Tibial nerve (tissue), 4 donors: Measurements from ENCODE around the gene ALKBH1. TPM values are rescaled to one million over a fixed set of nuclear protein-coding genes. Genes with fewer than 3 reads are reported as not detected.

Source experiments
- DNase-seq, 2 donors: peaks; one replicate each; pipeline ENCODE4 v3.0.0-alpha.2; 2019; ENCODE audit warnings: low spot score in 2 of 2
- H3K27ac ChIP-seq, 4 donors: fragments of 200-600 bp; sonication (generic) in 3 of 4; one replicate each; pipeline ENCODE4 v1.5.1; 2017 to 2019; ENCODE audit warnings: mild to moderate bottlenecking in 1 of 4
- H3K27me3 ChIP-seq, 2 donors: fragments of 200-600 bp; sonication (generic) in 1 of 2; one replicate each; pipeline versions ENCODE4 v1.5.1 to v1.6.0; 2017 to 2019
- H3K36me3 ChIP-seq, 3 donors: fragments of 200-600 bp; sonication (generic); one replicate each; pipeline ENCODE4 v1.5.1; 2018 to 2019
- H3K4me1 ChIP-seq, 4 donors: fragments of 200-600 bp; sonication (generic) in 3 of 4; one replicate each; pipeline ENCODE4 v1.5.1; 2017 to 2019
- H3K4me3 ChIP-seq, 4 donors: fragments of 200-600 bp; sonication (generic) in 3 of 4; one replicate each; pipeline ENCODE4 v1.5.1; 2017 to 2019; ENCODE audit warnings: mild to moderate bottlenecking in 1 of 4, moderate library complexity in 1 of 4
- H3K9me3 ChIP-seq, 4 donors: fragments of 200-600 bp; sonication (generic) in 3 of 4; one replicate each; pipeline ENCODE4 v1.5.1; 2017 to 2019
- CTCF ChIP-seq, 5 experiments: fragments of 200-600 bp in 3 of 5; fragments of 450-650 bp in 2 of 5; sonication (generic) in 3 of 5; IDR thresholded peaks; one replicate each; pipeline ENCODE4 v1.5.1; 2016 to 2019; ENCODE audit warnings: antibody characterized with exemption in 5 of 5, mild to moderate bottlenecking in 3 of 5, moderate library complexity in 2 of 5
- EP300 ChIP-seq, 2 donors: sonication (generic); formaldehyde crosslinking; IDR thresholded peaks; one replicate each; pipeline ENCODE4 v1.6.1; 2017; ENCODE audit warnings: antibody characterized with exemption in 2 of 2, mild to moderate bottlenecking in 1 of 2
- POLR2A ChIP-seq, 2 donors: fragments of 450-650 bp; IDR thresholded peaks; one replicate each; pipeline ENCODE4 v1.6.1; 2017; ENCODE audit warnings: antibody characterized with exemption in 2 of 2, mild to moderate bottlenecking in 2 of 2, moderate library complexity in 2 of 2
- WGBS, 2 donors: methylation state at CpG; one replicate each; pipeline ENCODE4 v1.1.5; 2018; 5-methylcytosine and 5-hydroxymethylcytosine counted together
- small RNA-seq: library from RNA; depleted of rRNA; stranded (forward); fragments of <200 nt; gene quantifications from one replicate; pipeline ENCODE3, GENCODE V24; 2016
- total RNA-seq, 4 donors: library from RNA; depleted of rRNA; stranded (reverse); fragments of >200 nt; gene quantifications; one replicate each; pipeline ENCODE4 v1.1.0, GENCODE V29; 2016

ALKBH1 gene
- total RNA-seq, 4 donors from 2014 or later, result 9.6 to 17.0 (median 13.1) TPM

- no peak overlapping the region for H3K27ac ChIP-seq
- TF ChIP-seq CTCF (IDR thresholded peaks at IDR 0.05), result no peak
- TF ChIP-seq EP300 (IDR thresholded peaks at IDR 0.05), result no peak
- no peak for TF ChIP-seq POLR2A (IDR thresholded peaks at IDR 0.05)
- no peak for DNase-seq
- peaks cover 0 to 5% (median 0%) of the 10 kb centered on the region in 4 donors for H3K9me3 ChIP-seq
- no peaks in the 10 kb centered on the region for H3K27me3 ChIP-seq
- H3K4me3 ChIP-seq, result no peak overlapping the region
- H3K36me3 ChIP-seq, result no peaks in the 10 kb centered on the region
- 56 to 88% methylated on average over 2 of the region's 2 CpGs for WGBS, 2 donors
- no peaks in the 10 kb centered on the region for H3K4me1 ChIP-seq
These were observed 77.7 kb downstream of the ALKBH1 start for GRCh38 chr14:77630111-77630510.

GRCh38 chr14:77625360-77625759 lies 82.5 kb downstream of the ALKBH1 start:
- no peaks in the 10 kb centered on the region for H3K9me3 ChIP-seq
- no peak for TF ChIP-seq CTCF (IDR thresholded peaks at IDR 0.05)
- no peak for TF ChIP-seq POLR2A (IDR thresholded peaks at IDR 0.05)
- no peak for TF ChIP-seq EP300 (IDR thresholded peaks at IDR 0.05)
- H3K4me3 ChIP-seq, result no peak overlapping the region
- no peak overlapping the region for H3K27ac ChIP-seq
- no peaks in the 10 kb centered on the region for H3K27me3 ChIP-seq
- 72% methylated on average over 3 of the region's 3 CpGs for WGBS, 2 donors
- H3K4me1 ChIP-seq, result no peaks in the 10 kb centered on the region
- H3K36me3 ChIP-seq, result no peaks in the 10 kb centered on the region
- no peak for DNase-seq

GRCh38 chr14:77623201-77623600 lies 84.6 kb downstream of the ALKBH1 start:
- Histone ChIP-seq H3K27ac (no peak overlapping the region), H3K27me3 (no peaks in the 10 kb centered on the region), H3K4me3 (no peak overlapping the region), H3K4me1 (no peaks in the 10 kb centered on the region), H3K9me3 (no peaks in the 10 kb centered on the region), H3K36me3 (no peaks in the 10 kb centered on the region)
- 70% methylated on average over 1 of the region's 1 CpG for WGBS, 2 donors
- no peak for DNase-seq
- TF ChIP-seq EP300 (IDR thresholded peaks at IDR 0.05) (no peak), CTCF (IDR thresholded peaks at IDR 0.05) (no peak), POLR2A (IDR thresholded peaks at IDR 0.05) (no peak)

Small RNA genes lying within 50 kb of the gene (small RNA-seq; reads per million reads assigned to genes)
- gene COX6CP11, result not detected

Other genes starting within 250 kb of the ALKBH1 start
- 100 to 1,000 TPM in 2 of 4 donors, 10 to 100 TPM in 2; 58.5 to 146 (median 102) TPM for gene AHSA1, start 249.9 kb downstream of the ALKBH1 start, total RNA-seq
- under 1 TPM in 1 of 4 donors, not detected in 3; 0.44 TPM for gene ISM2, start 209.2 kb downstream of the ALKBH1 start, total RNA-seq
- 10 to 100 TPM; 25.5 to 45.2 (median 29.7) TPM for gene SPTLC2, start 91.4 kb downstream of the ALKBH1 start, total RNA-seq
- 100 to 1,000 TPM; 156 to 262 (median 218) TPM for gene SLIRP, start 80 bp upstream of the ALKBH1 start, total RNA-seq
- 10 to 100 TPM; 39.8 to 68.4 (median 43.0) TPM for gene SNW1, start 53.1 kb upstream of the ALKBH1 start, total RNA-seq
- gene ADCK1, start 92.1 kb upstream of the ALKBH1 start, total RNA-seq, result 1 to 10 TPM; 4.4 to 9.4 (median 7.5) TPM